Endometrial microvascular endothelial cells (primary cell): ENCODE results near the gene ERCC6. TPM values are rescaled to one million over a fixed set of nuclear protein-coding genes. Genes with fewer than 3 reads are reported as not detected.

Experiments
- in situ Hi-C: cut with HindIII; loops from 2 replicates; pipeline ENCODE4 v1.10.0; 2017; ENCODE audit warnings: low sequenced_read_pairs, low pct_unique_long_range_greater_than_20kb; ENCODE audit errors: inconsistent ontology term
- total RNA-seq: library from RNA; depleted of rRNA; stranded (reverse); fragments of >200 nt; gene quantifications from one replicate; pipeline ENCODE4 v1.2.3, GENCODE V29; 2015; ENCODE audit errors: inconsistent ontology term

ERCC6 gene
- total RNA-seq: 11.2 TPM

DNA sequence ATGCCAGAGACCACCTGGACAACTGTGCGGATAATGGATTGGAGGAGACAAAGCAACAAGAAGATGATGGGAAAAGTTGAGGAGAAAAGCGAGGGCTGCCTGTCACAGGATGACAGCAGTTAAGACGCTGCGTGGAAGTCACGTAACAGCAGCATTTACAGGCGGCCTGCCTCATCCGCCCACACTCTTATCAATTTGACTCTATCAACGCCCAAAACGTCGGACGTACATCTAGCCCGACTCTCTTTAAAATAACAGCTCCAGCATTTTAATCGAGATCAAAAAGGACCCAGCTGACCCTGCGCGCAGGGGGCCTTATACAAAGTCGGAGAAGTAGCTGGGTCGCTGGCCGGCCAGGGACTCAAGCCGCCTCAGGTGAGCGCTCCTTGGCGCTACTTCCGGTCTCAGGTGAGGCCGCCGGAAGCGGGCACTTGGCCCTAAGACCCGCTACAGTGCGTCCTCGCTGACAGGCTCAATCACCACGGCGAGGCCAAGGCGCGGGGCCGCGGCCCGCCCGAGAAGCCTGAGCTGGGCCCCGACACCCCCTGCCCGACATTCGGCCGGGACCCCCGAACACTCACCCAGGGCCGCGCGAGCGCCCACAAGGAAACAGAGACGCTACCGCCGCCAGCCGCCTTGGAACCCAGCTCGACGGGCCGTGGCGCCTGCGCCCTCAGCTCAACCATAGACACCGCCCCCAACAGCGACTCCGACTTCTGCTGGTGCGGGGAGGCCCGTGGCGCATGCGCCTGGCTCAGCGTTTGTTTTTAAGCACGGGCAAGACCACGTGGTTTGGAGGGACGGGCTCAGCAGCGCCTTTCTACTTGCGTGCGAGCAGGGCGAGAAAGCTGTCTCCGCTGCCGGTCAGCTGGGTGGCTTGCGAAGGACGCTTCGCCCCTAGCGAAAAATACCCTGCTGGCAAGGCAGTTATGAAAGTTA lies at the start of gene ERCC6:
ERCC6 (minus strand) TSS at position 741 of the 939 bp plus-strand sequence.
- in situ Hi-C loops: no loop called here

DNA sequence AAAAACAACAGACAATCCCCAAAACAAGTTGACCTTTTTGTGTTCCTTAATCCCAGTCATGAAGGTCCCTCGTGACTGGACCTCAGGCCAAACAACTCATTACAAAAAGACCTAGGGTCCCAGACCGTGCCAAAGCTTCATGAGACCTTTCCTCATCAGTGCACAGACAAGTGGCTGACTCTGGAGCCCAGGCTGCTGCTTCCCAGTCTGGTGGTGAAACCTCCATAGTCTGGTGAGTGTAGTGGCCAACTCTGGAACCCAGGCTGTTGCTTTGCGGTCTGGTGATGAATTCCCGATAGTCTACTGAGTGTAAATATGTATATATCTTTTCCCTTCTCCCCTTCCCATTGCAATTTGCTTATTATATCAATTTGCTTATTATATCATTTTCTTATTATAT lies 49.1 kb upstream of the ERCC6 start:
- in situ Hi-C loops: no loop called here

DNA sequence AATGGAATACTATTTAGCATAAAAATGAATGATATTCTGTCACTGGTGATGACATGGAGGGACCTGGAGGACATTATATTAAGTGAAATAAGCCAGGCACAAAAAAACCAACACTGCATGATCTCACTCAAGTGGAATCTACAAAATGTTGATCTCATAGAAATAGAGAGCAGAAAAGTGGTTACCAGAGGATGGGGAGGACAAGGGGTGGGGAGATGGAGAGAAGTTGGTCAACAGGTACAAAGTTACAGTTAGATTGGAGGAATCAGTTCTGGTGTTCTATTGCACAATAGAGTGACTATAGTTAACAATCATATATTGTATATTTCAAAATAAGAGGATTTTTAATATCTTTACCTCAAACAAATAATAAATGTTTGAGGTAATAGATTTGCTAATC lies 46.5 kb upstream of the ERCC6 start:
- in situ Hi-C loops: no loop called here

DNA sequence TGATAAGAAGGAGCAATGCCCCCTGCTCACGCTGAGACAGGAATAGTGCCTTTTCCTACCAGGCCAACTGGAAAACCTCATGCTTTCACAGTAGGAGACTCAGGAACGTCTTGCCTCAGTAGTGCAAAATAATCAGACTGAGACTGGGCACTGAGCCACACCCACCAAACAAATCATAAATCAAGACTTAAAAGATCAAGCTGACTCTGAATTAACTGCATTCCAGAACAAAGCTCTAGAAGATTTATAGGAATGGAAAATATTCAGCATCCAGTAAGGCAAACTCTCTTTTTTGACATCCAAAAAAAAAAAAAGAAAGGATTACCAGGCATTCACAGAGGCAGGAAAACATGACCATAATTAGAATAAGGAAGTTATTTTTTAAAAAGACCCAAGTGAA lies 40.7 kb upstream of the ERCC6 start:
- in situ Hi-C loops: no loop called here

DNA sequence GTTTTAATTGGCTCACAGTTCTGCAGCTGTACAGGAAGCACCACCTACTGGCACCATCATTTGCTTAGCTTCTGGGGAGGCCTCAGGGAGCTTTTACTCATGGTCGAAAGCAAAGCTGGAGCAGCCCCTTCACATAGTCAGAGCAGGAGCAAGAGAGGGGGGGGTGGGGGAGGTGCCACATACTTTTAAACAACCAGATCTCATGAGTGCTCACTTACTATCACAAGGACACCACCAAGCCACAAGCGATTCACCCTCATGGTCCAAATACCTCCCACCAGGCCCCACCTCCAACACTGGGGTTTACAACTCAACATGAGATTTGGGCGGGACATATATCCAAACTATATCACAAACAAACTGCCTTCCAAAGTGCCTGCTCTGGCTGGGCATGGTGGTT lies 39.5 kb upstream of the ERCC6 start:
- in situ Hi-C loops: no loop called here

DNA sequence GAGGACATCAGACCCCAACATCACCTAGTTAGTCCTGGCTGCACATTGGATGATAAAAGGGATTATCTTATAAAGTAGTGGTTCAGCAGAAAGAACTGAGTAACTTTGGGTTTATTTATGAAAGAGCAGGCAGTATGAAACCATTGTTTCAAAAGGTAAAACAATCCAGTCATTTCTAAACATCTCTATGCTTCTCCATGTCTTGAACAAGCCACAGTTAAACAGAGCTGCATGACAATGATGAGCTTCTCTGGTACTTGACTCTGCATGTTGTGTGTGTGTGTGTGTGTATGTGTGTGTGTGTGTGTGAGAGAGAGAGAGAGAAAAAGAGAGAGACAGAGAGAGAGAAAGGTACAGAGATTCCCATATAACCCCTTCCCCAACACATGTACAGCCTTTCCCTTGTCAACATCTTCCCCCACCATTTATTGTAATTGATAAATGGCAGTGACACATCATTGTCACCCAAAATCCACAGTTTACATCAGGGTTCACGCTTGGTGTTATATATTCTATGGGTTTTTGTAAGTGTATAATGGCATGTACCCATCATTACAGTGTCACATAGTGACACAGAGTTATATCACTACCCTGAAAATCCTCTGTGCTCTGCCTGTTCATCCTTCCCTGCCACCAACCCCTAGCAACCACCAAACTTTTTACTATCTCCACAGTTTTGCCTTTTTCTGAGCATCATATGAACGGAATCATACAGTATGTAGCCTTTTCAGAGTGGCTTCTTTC lies 38.4 kb upstream of the ERCC6 start:
- in situ Hi-C loops: no loop called here

DNA sequence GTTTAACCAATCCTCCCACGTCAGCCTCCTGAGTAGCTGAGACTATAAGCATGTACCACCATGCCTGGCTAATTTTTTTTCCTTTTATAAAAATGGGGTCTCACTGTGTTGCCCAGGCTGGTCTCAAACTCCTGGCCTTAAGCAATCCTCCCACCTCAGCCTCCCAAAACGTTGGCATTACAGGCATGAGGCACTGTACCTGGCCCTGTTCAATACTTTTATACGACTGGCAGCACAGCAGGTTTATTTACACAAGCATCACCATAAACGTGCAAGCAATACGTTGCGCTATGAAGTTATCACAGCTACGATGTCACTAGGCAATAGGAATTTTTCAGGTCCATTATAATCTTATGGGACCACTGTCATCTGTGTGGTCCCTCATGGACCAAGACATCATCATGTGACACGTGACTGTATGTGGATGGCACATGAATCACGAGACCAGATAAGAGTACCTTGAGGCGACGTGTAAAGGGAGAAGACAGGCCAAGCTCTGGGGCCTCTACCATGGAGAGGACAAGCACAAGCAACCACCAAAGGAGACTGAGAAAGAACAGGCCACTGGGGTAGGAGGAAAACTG lies 36.7 kb upstream of the ERCC6 start:
- in situ Hi-C loops: no loop called here

DNA sequence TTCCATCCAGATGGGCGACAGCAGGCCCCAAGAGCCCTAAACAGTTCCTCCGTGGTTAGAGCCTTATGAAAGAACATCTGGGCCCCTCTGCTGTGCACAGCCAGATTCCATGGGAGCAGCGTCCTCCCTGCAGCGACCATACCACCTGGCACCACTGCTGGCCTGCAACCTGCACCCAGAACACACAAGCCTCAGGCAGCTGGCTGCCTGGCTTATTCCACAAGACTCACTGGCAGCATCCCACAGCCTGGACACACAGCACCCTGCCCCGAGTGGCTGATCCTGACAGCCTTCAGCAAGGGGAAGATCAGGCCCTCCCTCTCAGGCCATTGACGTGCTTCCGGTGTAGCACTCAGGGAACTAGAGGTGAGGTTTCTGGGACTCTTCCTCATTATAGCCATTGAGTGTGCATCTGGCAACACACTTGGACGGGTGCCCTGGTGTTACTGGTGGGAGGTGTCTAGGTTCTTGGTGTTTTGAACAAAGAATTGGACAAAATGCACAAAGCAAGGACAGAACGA lies 33.7 kb upstream of the ERCC6 start:
- in situ Hi-C loops: no loop called here

DNA sequence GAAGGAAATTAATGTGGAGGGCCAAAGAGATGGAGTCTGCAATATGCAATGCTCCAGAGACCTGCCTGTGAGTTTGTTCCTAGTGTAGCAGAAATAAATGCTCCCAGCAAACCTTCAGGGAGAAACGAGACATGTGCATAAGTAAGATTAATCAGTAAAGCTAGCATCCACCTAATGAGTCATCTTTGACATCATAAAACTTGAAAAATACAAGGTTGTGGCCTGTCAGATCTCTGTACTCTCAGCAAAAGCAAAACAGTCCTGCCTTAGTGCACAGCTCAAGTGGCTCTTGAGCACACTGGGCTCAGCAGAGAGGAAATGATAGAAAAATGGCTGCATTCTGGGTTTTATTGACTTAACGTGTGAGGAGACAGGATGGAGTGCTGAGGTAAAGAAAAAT lies 32.5 kb upstream of the ERCC6 start:
- in situ Hi-C loops: no loop called here

DNA sequence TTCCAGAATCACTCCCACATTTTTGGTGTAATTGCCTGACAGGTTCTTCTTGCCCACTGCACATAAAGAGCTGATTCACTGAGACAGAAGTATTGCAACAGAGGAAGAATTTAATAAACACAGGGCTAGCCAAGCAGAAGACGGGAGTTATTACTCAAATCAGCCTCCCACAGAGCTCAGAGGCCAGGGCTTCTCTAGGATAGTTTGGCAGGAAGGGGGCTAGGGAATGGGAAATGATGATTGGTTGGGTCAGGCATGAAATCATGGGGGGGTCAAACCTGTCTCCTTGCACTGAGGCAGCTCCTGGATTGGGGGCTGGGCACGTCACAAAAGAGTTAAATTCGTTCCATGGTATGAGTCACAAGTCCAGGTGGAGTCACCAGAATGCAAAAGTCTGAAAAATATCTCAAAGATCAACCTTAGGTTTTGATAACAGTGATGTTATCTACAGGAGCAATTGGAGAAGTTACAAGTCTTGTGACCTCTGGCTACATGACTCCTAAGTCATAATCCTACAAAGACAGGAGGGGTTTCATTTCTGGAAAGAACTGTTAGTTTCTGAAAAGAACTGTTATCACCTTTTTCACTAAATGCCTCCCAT lies 30.2 kb upstream of the ERCC6 start:
- in situ Hi-C loops: no loop called here

DNA sequence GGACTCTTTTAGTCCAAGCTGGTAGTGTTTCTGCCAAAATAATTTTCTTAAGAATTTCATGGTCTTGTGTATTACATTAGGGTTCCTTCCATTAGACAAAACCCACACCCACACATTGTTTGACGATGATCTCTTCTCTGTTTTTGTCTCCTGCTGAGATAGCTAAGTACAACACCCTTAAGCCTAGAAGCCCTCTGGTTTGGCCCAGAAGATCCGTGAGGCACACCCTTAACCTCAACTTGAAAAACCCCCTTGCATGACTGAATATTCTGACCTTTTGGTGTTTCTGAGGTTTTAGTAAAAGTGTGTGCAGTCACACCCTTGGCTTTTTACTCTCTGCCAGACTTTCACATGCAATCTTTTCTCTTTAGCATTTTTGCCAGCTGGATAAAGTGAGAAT lies 29.3 kb upstream of the ERCC6 start:
- in situ Hi-C loops: no loop called here

DNA sequence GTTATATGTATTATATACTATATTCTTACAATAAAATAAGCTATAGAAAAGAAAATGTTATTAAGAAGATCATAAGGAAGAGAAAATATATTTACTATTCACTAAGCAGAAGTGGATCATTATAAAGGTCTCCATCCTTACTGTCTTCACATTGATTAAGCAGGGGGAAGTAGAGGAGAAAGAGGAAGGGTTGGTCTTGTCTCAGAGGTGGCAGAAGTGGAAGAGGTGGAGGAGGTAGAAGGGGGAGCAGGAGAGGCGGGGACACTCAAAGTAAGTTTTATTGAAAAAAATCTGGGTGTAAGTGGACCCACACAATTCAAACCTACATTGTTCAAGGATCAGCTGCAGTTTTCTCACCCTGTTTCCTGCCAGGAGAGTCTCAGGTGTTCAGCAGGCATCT lies 28.9 kb upstream of the ERCC6 start:
- in situ Hi-C loops: no loop called here

DNA sequence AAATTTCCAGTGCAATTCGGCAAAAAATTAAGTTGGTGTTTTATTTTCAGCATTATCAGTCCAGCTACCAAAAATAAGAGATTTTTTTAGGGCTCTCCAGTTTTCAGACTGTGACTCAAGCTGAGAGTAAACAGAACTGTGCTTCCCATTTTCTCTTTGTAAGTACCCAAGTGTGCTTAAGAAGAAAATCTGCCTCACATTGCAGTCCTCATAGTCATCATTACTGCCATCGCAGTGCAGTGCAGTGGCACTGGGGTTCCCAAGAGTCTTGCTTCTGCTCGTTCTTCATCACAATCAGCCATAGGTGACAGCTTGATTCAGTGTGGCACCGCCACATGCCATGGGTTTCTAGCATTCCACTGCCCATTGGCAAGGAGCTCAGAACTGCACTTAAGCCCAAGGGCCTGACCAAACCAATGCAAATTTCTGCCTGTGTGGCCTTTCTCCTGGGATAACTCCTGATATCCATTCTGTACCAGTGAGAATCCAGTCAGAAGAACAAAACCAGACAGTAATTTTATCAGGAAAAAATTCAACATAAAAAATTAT lies 25.6 kb upstream of the ERCC6 start:
- in situ Hi-C loops: no loop called here

DNA sequence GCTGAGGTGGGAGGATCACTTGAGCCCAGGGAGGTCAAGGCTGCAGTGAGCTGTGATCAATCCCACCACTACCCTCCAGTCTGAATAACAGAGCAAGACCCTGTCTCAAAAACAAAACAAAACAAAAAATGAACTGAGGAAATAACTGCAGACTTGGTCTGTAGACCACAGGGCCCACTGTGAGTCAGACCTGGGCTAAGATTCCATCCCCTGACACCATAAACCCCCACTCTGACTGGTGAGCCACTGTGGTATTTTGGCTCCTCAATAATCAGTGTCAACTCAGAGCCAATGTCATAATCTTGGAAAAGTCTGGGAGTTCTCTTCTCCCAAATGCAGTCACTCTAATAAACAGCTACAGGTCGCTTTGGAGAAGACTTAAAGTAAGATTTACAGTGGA lies 24.0 kb upstream of the ERCC6 start:
- in situ Hi-C loops: no loop called here

DNA sequence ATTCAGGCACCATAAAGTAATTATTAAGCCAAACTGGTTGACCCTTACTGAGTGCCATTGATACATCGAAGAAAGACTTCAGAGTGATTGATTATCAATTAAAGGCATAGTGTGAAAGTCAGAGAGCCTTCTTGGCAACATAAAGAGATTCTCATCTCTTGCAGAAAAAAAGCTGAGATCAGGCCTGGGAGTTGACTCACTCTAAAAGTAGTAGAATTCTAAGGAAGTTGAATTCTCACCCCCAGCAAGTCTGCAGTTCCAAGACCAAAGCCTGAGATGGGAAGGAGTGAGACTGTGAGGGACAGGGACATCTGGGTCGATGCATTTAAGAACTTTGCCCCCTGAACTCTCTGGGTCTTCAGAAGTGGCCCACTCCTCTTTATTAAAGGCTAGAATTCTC lies 21.6 kb upstream of the ERCC6 start:
- in situ Hi-C loops: no loop called here

DNA sequence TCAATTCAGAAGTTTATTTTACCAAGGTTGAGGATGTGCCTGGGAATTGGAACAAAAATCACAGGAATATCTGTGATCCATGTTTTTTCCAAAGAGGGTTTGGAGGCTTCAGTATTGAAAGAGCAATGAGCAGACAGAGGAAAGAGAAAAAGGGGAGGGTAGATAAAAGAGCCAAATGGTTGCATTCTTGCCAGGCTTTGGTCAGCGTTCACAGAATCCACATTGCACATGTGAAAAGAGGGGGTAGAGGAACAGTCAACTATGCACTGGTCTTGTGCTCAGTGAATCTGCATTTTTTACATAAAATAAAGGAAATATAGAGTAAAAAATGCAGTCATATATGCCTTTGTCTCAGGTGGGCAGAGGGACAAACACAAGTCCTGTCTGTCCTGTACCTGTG lies 20.6 kb upstream of the ERCC6 start:
- in situ Hi-C loops: no loop called here

DNA sequence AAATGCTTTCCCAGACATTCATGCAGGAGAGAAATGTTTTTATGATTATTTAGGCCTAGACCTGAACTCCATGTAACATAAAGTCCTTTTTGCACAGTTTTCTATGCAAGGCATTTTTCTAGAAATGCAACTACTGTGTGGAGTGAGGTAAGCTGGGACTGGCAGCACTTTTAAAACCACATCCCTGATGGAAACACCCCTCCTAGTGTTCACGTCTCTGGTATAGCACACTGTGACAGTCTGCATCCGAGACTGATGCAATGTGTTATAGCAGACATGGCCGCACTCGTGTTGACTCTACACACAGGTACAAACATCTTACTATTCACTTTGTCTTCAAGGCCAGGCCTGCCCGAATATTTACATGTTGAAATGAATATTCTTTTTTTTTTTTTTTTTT lies 19.3 kb upstream of the ERCC6 start:
- in situ Hi-C loops: no loop called here

DNA sequence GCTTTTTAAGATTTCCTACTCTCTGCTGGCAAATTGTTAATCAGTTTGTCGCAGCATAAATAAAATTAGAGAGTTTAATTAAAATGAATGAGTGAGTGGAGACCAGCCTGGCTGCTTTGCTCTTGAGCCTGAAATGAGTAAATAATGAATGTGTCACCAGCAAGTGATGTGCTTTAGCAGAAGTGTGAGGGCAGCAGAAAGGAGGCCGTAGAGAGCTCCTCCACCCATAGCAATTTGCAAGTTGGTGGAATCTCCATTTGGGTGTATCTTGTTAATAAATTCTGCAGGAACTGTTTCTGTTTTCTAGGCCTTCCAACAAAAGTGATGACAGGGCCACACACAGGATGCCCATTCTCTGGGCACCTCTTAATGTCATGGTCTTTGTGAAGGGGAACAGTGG lies 18.8 kb upstream of the ERCC6 start:
- in situ Hi-C loops: no loop called here

DNA sequence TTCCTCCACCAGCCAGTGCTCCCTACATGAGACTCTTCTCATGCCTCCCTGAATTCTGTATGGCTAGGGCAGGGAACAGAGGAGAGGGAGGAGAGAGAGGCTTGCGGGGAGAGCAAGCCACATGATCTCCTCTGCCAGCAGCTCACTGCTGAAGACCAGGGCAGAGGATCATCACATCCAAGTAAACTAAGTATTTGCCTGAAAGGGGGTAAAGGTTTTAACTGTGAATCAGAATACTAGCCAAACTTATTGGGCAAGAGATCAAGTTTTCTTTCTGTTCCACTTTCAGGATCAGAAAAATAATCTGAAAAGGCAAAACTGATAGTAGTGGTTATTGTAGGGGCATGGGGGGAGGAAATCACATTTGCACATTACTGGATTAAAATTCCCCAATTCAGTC lies 17.8 kb upstream of the ERCC6 start:
- in situ Hi-C loops: no loop called here
